C1 segment of cervical spinal cord (tissue), 14 donors: ENCODE measurements around the gene BECN2.
"Not testable (repeated sequence)": the region's sequence is repeated elsewhere in the genome, so short reads cannot be mapped to it uniquely, and the experiment has no call there.

Source experiments
- DNase-seq, 14 donors: peaks; one replicate each; lab custom pipeline; 2025; lab: John Stamatoyannopoulos, UW

The BECN2 gene

GRCh38 chr1:241979071-241979470 lies 21.5 kb downstream of the BECN2 start:
- DNase-seq = no peak

- DNase-seq = no peak
These were observed 22.4 kb downstream of the BECN2 start for GRCh38 chr1:241979926-241980325.

GRCh38 chr1:241985787-241986186 lies 28.2 kb downstream of the BECN2 start:
- DNase-seq = peak in 2 of 14 donors; percentile 1

GRCh38 chr1:241988389-241988930 lies 30.9 kb downstream of the BECN2 start:
- not testable (repeated sequence) for DNase-seq

GRCh38 chr1:241990040-241990439 lies 32.5 kb downstream of the BECN2 start:
- DNase-seq = peak in 5 of 14 donors; percentile 1 to 50 (median 39)

- DNase-seq = no peak
These were observed 35.2 kb downstream of the BECN2 start for GRCh38 chr1:241992734-241993133.

- no peak for DNase-seq
These were observed 36.6 kb downstream of the BECN2 start for GRCh38 chr1:241994171-241994570.

GRCh38 chr1:241997401-241997998 lies 39.9 kb downstream of the BECN2 start:
- no peak for DNase-seq

GRCh38 chr1:241998412-241998921 lies 40.9 kb downstream of the BECN2 start:
- DNase-seq = peak in 10 of 14 donors; percentile 3 to 69 (median 28)

GRCh38 chr1:241999026-241999425 lies 41.5 kb downstream of the BECN2 start, which contains the start of gene MAP1LC3C:
MAP1LC3C (minus strand) TSS chr1:241999098; CDS start chr1:241999008, 90 bp downstream.
- DNase-seq = no peak

GRCh38 chr1:242000434-242000833 lies 42.9 kb downstream of the BECN2 start:
- no peak for DNase-seq

- DNase-seq = no peak
These were observed 44.5 kb downstream of the BECN2 start for GRCh38 chr1:242002072-242002471.

GRCh38 chr1:242002510-242002909 lies 44.9 kb downstream of the BECN2 start:
- no peak for DNase-seq

GRCh38 chr1:242004751-242005495 lies 47.4 kb downstream of the BECN2 start:
- no peak for DNase-seq

- no peak for DNase-seq
These were observed 48.4 kb downstream of the BECN2 start for GRCh38 chr1:242005866-242006535.

- DNase-seq = no peak
These were observed 49.4 kb downstream of the BECN2 start for GRCh38 chr1:242006976-242007375.
